Measurements from ENCODE around the gene PPP1R13B. TPM values are rescaled to one million over a fixed set of nuclear protein-coding genes. Genes with fewer than 3 reads are reported as not detected.
"Not testable (repeated sequence)": the region's sequence is repeated elsewhere in the genome, so short reads cannot be mapped to it uniquely, and the experiment has no call there.

The PPP1R13B gene
- total and polyA plus RNA-seq, 7 donors = 4.7 to 17.9 (median 13.3) TPM

GRCh38 chr14:103692159-103692558 is 155.2 kb downstream of the PPP1R13B start:
- Histone ChIP-seq H3K4me1 (peaks cover 30% of the 10 kb centered on the region), H3K9me3 (no peaks in the 10 kb centered on the region), H3K4me3 (no peak overlapping the region), H3K27ac (no peak overlapping the region), H3K27me3 (ENCODE audit: insufficient read depth in 3 of 3, low read length in 2 of 3) (no peaks in the 10 kb centered on the region), H3K36me3 (ENCODE audit: insufficient read depth in 1 of 2, low read depth in 1 of 2) (peaks cover 6 to 74% of the 10 kb centered on the region in 2 donors)
- no peak for DNase-seq
- intact Hi-C loops (cut with DNase I) = no loop called here
- WGBS, 3 donors = 57 to 73% (median 57%) methylated on average over 17 of the region's 17 CpGs
- no peak for TF ChIP-seq CTCF (IDR thresholded peaks at IDR 0.05)
- no peak for ATAC-seq

GRCh38 chr14:103691655-103692054 is 155.7 kb downstream of the PPP1R13B start:
- intact Hi-C loops (cut with DNase I); H3K27ac ChIP-seq; H3K4me3 ChIP-seq; H3K27me3 ChIP-seq (ENCODE audit: insufficient read depth in 3 of 3, low read length in 2 of 3); H3K9me3 ChIP-seq; ATAC-seq; DNase-seq: not testable (repeated sequence)
- Histone ChIP-seq H3K4me1 (peaks cover 25% of the 10 kb centered on the region), H3K36me3 (ENCODE audit: insufficient read depth in 1 of 2, low read depth in 1 of 2) (peaks cover 9 to 79% of the 10 kb centered on the region in 2 donors)
- WGBS, 3 donors = 87 to 91% (median 91%) methylated on average over 5 of the region's 5 CpGs

GRCh38 chr14:103690332-103690731 is 157.0 kb downstream of the PPP1R13B start:
- intact Hi-C loops (cut with DNase I) = no loop called here
- ATAC-seq (no peak), DNase-seq (no peak)
- no peak overlapping the region for H3K27ac ChIP-seq
- no peaks in the 10 kb centered on the region for H3K9me3 ChIP-seq
- WGBS, 3 donors = 87 to 90% (median 88%) methylated on average over 8 of the region's 8 CpGs
- no peak overlapping the region for H3K4me3 ChIP-seq
- peaks cover 7 to 93% of the 10 kb centered on the region in 2 donors for H3K36me3 ChIP-seq (ENCODE audit: insufficient read depth in 1 of 2, low read depth in 1 of 2)
- peaks cover 18% of the 10 kb centered on the region for H3K4me1 ChIP-seq
- H3K27me3 ChIP-seq (ENCODE audit: insufficient read depth in 3 of 3, low read length in 2 of 3) = no peaks in the 10 kb centered on the region
- no peak for TF ChIP-seq CTCF (IDR thresholded peaks at IDR 0.05)

- Histone ChIP-seq H3K27me3 (ENCODE audit: insufficient read depth in 3 of 3, low read length in 2 of 3) (no peaks in the 10 kb centered on the region), H3K36me3 (ENCODE audit: insufficient read depth in 1 of 2, low read depth in 1 of 2) (peaks cover 7 to 96% of the 10 kb centered on the region in 2 donors), H3K4me3 (no peak overlapping the region), H3K9me3 (no peaks in the 10 kb centered on the region), H3K4me1 (peaks cover 28% of the 10 kb centered on the region), H3K27ac (no peak overlapping the region)
- TF ChIP-seq CTCF (IDR thresholded peaks at IDR 0.05) = no peak
- intact Hi-C loops (cut with DNase I) = loop anchor here in 1 of 2 donors (5.0 kb wide), 1 partner anchor 37 kb away; no protein-coding TSS in a partner anchor
- WGBS, 3 donors = 71 to 79% (median 78%) methylated on average over 16 of the region's 16 CpGs
- DNase-seq (no peak), ATAC-seq (no peak)
Measured at GRCh38 chr14:103688906-103689902, 158.2 kb downstream of the PPP1R13B start.

- WGBS, 3 donors = 91 to 94% (median 92%) methylated on average over 5 of the region's 5 CpGs
- no peak overlapping the region for H3K4me3 ChIP-seq
- no peak for TF ChIP-seq CTCF (IDR thresholded peaks at IDR 0.05)
- peaks cover 4 to 96% of the 10 kb centered on the region in 2 donors for H3K36me3 ChIP-seq (ENCODE audit: insufficient read depth in 1 of 2, low read depth in 1 of 2)
- intact Hi-C loops (cut with DNase I) = loop anchor here in 1 of 2 donors (5.0 kb wide), 1 partner anchor 36 kb away; no protein-coding TSS in a partner anchor
- H3K27me3 ChIP-seq (ENCODE audit: insufficient read depth in 3 of 3, low read length in 2 of 3) = no peaks in the 10 kb centered on the region
- ATAC-seq (no peak), DNase-seq (no peak)
- no peaks in the 10 kb centered on the region for H3K9me3 ChIP-seq
- peaks cover 29% of the 10 kb centered on the region for H3K4me1 ChIP-seq
- H3K27ac ChIP-seq = no peak overlapping the region
Measured at GRCh38 chr14:103688441-103688840, 158.9 kb downstream of the PPP1R13B start.
